Endothelial cell of umbilical vein (primary cell): ENCODE data around the gene TMEM30B. TPM values are rescaled to one million over a fixed set of nuclear protein-coding genes. Genes with fewer than 3 reads are reported as not detected.

Experiments
- BruUV-seq: library from RNA; stranded (reverse); fragments of 400-500 nt; replicated peaks from 2 replicates; lab custom pipeline; 2021; lab: Mats Ljungman, UMichigan
- CTCF ChIA-PET: fragments of 300-600, 350-600 bp; sonication (Branson Sonifier 250); formaldehyde crosslinking; loops from one replicate; lab custom pipeline; 2021; ENCODE audit warnings: antibody characterized with exemption, inconsistent platforms; lab: Charles Lee
- POLR2A ChIA-PET: fragments of 300-600, 350-600 bp; sonication (Branson Sonifier 250); formaldehyde crosslinking; loops from one replicate; lab custom pipeline; 2021; ENCODE audit warnings: antibody characterized with exemption, inconsistent platforms; lab: Charles Lee
- DNase-seq: peaks from one replicate; pipeline ENCODE4 v3.0.0-alpha.2; 2011; ENCODE audit warnings: low read depth, low spot score
- FAIRE-seq: peaks from 2 replicates; lab custom pipeline; 2011; peaks lifted over from hg19 to GRCh38; lab: Jason Lieb, UNC
- H2AFZ ChIP-seq: 2 replicates; pipeline ENCODE4 v1.6.0; 2012; ENCODE audit warnings: low read depth, low read length, control low read depth, inconsistent platforms
- H3K27ac ChIP-seq: 2 replicates; pipeline ENCODE4 v1.5.1; 2011; ENCODE audit warnings: low read depth, mild to moderate bottlenecking, control low read depth, low read length, moderate library complexity; ENCODE audit not compliant: insufficient read depth
- H3K27me3 ChIP-seq, 2 experiments: 2 replicates each; pipeline versions ENCODE4 v1.6.0 to v1.6.1; 2011; ENCODE audit warnings: low read length in 2 of 2, mixed read lengths in 1 of 2; ENCODE audit not compliant: control insufficient read depth in 2 of 2, insufficient read depth in 2 of 2
- H3K36me3 ChIP-seq, 2 experiments: 2 replicates in 1 of 2; 3 replicates in 1 of 2; pipeline ENCODE4 v1.5.1; 2011; ENCODE audit warnings: low read length in 2 of 2, mild to moderate bottlenecking in 1 of 2, moderate library complexity in 1 of 2; ENCODE audit not compliant: control insufficient read depth in 2 of 2, insufficient read depth in 2 of 2; ENCODE audit errors: extremely low read depth in 1 of 2
- H3K4me1 ChIP-seq: 3 replicates; pipeline ENCODE4 v1.5.1; 2011; ENCODE audit warnings: mild to moderate bottlenecking, low read length; ENCODE audit not compliant: control insufficient read depth, insufficient read depth; ENCODE audit errors: extremely low read depth
- H3K4me2 ChIP-seq: 2 replicates; pipeline ENCODE4 v1.6.1; 2011; ENCODE audit warnings: low read length, control low read depth, mixed read lengths; ENCODE audit not compliant: insufficient read depth
- H3K4me3 ChIP-seq, 3 experiments: fragments of 200-600 bp in 1 of 3; sonication (generic), shearing (Covaris generic) in 1 of 3; replicated peaks in 1 of 3; 2 replicates each; pipeline ENCODE4 v1.5.1; 2011 to 2016; ENCODE audit warnings: control low read depth in 3 of 3, low read length in 3 of 3, mild to moderate bottlenecking in 2 of 3, inconsistent platforms in 1 of 3, low read depth in 1 of 3, moderate library complexity in 1 of 3; ENCODE audit not compliant: insufficient read depth in 1 of 3
- H3K79me2 ChIP-seq: 2 replicates; pipeline ENCODE4 v1.6.0; 2012; ENCODE audit warnings: low read length, inconsistent platforms; ENCODE audit not compliant: control insufficient read depth, insufficient read depth
- H3K9ac ChIP-seq: replicated peaks from 2 replicates; pipeline ENCODE3; 2011; ENCODE audit warnings: low read length, control low read depth; ENCODE audit not compliant: insufficient read depth; ENCODE audit errors: extremely low read depth
- H3K9me1 ChIP-seq: replicated peaks from 3 replicates; pipeline ENCODE4 v1.6.0; 2011; ENCODE audit warnings: mild to moderate bottlenecking, low read length; ENCODE audit not compliant: control insufficient read depth, insufficient read depth; ENCODE audit errors: extremely low read depth
- H3K9me3 ChIP-seq: replicated peaks from 2 replicates; pipeline ENCODE4 v1.5.1; 2012; ENCODE audit warnings: low read length, inconsistent platforms; ENCODE audit not compliant: control insufficient read depth, insufficient read depth
- H4K20me1 ChIP-seq: replicated peaks from 2 replicates; pipeline ENCODE3; 2011; ENCODE audit warnings: mild to moderate bottlenecking, low read length; ENCODE audit not compliant: control insufficient read depth, insufficient read depth; ENCODE audit errors: extremely low read depth
- EZH2 ChIP-seq: IDR thresholded peaks from 2 replicates; pipeline ENCODE4 v1.6.1; 2012; ENCODE audit warnings: borderline replicate concordance, low read depth, mild to moderate bottlenecking, moderate library complexity, low read length, inconsistent platforms; ENCODE audit not compliant: severe bottlenecking
- GATA2 ChIP-seq: IDR thresholded peaks from 2 replicates; pipeline ENCODE4 v1.7.0; 2011; ENCODE audit warnings: low read depth, mild to moderate bottlenecking, moderate library complexity, mixed read lengths, low read length; ENCODE audit not compliant: insufficient read length, insufficient read depth
- JUN ChIP-seq: IDR thresholded peaks from 2 replicates; pipeline ENCODE4 v1.6.1; 2011; ENCODE audit warnings: borderline replicate concordance, low read depth; ENCODE audit not compliant: insufficient read length, insufficient read depth
- MAX ChIP-seq: IDR thresholded peaks from 2 replicates; pipeline ENCODE4 v1.6.1; 2011; ENCODE audit not compliant: insufficient read depth, insufficient read length
- MYC ChIP-seq: IDR thresholded peaks from one replicate; pipeline ENCODE4 v1.6.1; 2011; ENCODE audit warnings: mild to moderate bottlenecking, low read depth, low read length
- POLR2A ChIP-seq: IDR thresholded peaks from 2 replicates; pipeline ENCODE4 v1.6.1; 2012; ENCODE audit warnings: low read depth, mild to moderate bottlenecking, control low read depth, low read length
- dilution Hi-C: fragments of 300-500 bp; cut with MboI; formaldehyde crosslinking; loops from one replicate; pipeline ENCODE4 v1.15.0; 2019; ENCODE audit warnings: low sequenced_read_pairs; ENCODE audit not compliant: extremely low pct_ligation_motif_present
- intact Hi-C: fragments of 100-400 bp; cut with micrococcal nuclease; formaldehyde crosslinking; loops from one replicate; pipeline ENCODE4 v1.10.0; 2022
- polyA plus RNA-seq, 4 experiments: library from polyadenylated mRNA; depleted of rRNA in 3 of 4; stranded (reverse) in 3 of 4; unstranded in 1 of 4; fragments of >200 nt; gene quantifications; 2 replicates each; pipeline versions ENCODE4 v1.2.1 to v1.2.3, GENCODE V29; 2011 to 2012; ENCODE audit warnings: missing spikeins in 1 of 4
- total RNA-seq: library from RNA; stranded (reverse); gene quantifications from 2 replicates; pipeline ENCODE4 v1.2.3, GENCODE V29; 2021
- TF ChIP-seq, protein P1 (sequence below), 2 donors: IDR thresholded peaks; 1 replicate in 1 of 2; 2 replicates in 1 of 2; pipeline ENCODE4 v1.5.1; 2011; ENCODE audit warnings: low read length in 2 of 2, mild to moderate bottlenecking in 2 of 2, moderate library complexity in 2 of 2, control low read depth in 1 of 2, inconsistent platforms in 1 of 2, low read depth in 1 of 2; ENCODE audit not compliant: insufficient read depth in 1 of 2; ENCODE audit errors: extremely low read depth in 1 of 2

TMEM30B gene
- total and polyA plus RNA-seq, 2 donors (not counting 3 experiments of a cell fraction or from before 2014, with no cell fraction given): 0.32 to 0.35 TPM

- no peak overlapping the region for H3K27ac ChIP-seq
- ChIA-PET CTCF (interaction anchor here (0.5 to 3.9 kb wide), 12 partner anchors 11 to 857 kb away, joined by 3 to 38 read pairs (median 4); partner anchors contain the start of gene TMEM30B), POLR2A (no interaction called here)
- peak overlapping the region; percentile 67 for H3K4me2 ChIP-seq
- TF ChIP-seq EZH2 (no peak), GATA2 (no peak), MYC (no peak), POLR2A (no peak), JUN (no peak), MAX (no peak)
- TF ChIP-seq, protein P1, sequence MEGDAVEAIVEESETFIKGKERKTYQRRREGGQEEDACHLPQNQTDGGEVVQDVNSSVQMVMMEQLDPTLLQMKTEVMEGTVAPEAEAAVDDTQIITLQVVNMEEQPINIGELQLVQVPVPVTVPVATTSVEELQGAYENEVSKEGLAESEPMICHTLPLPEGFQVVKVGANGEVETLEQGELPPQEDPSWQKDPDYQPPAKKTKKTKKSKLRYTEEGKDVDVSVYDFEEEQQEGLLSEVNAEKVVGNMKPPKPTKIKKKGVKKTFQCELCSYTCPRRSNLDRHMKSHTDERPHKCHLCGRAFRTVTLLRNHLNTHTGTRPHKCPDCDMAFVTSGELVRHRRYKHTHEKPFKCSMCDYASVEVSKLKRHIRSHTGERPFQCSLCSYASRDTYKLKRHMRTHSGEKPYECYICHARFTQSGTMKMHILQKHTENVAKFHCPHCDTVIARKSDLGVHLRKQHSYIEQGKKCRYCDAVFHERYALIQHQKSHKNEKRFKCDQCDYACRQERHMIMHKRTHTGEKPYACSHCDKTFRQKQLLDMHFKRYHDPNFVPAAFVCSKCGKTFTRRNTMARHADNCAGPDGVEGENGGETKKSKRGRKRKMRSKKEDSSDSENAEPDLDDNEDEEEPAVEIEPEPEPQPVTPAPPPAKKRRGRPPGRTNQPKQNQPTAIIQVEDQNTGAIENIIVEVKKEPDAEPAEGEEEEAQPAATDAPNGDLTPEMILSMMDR (IDR thresholded peaks at IDR 0.05; ENCODE audit: extremely low read depth in 1 of 2, insufficient read depth in 1 of 2, low read depth in 1 of 2, low read length in 2 of 2): peak; percentile 66 to 71
- H3K27me3 ChIP-seq: peaks cover 15 to 17% of the 10 kb centered on the region in 2 experiments
- DNase-seq: peak; percentile 90
- dilution Hi-C loops: loop anchor here (25.0 kb wide), 1 partner anchor 632 kb away; the partner anchor contains the start of gene SIX1
- H3K9me3 ChIP-seq: no peaks in the 10 kb centered on the region
- H3K4me3 ChIP-seq: peak overlapping the region in 2 of 3 experiments; percentile 33 to 39
- no peak overlapping the region for H3K9ac ChIP-seq
- no TSS peak for BruUV-seq
- no peaks in the 10 kb centered on the region for H3K4me1 ChIP-seq
- FAIRE-seq: peak; percentile 86
- no peaks in the 10 kb centered on the region for H4K20me1 ChIP-seq
- H3K79me2 ChIP-seq: no peaks in the 10 kb centered on the region
- no peaks in the 10 kb centered on the region for H3K9me1 ChIP-seq
- no peaks in the 10 kb centered on the region for H3K36me3 ChIP-seq
- intact Hi-C loops: loop anchor here (1.0 to 2.0 kb wide), 3 partner anchors 17 to 567 kb away; no protein-coding TSS in a partner anchor
- H2AFZ ChIP-seq: peak overlapping the region; percentile 44
Measured at GRCh38 chr14:61269321-61270083, 11.6 kb downstream of the TMEM30B start.
